Measurements from ENCODE around the gene TMEM191C.
A peak's percentile ranks its signal among the peaks of the same experiment; 100 is the strongest.

TMEM191C gene

DNA sequence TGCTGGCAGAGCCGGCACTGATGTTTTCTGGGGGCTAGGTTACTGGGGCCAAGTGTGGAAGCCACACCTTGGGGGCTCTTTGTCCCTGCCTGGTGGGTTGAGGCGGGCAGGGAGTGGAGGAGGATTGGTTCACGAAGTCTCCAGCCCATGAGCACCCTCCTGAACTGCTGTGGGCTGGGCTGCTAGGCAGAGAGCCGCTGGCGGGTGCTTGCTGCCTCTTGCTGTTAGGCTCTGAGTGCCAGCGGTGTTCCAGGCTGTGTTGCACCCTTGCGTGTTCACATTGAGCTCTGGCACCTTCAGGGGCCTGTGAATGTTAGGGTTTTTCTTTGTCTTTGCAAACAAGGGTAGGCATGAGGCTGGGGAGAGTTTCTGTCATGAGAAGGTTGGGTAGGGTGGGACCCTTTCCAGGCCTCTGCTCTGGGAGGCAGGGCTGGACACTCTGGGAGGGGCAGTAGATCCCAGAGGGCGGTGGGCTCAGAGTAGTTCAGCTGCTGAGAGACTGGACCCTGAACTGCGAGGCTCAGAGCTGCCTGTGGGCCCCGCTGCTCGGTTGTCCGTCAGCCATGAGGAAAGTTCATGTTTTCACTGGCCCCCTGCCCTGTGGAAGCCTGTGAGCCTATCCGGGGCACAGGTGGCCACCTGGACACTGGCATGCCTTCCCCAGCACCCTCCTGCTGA lies 24.0 kb upstream of the TMEM191C start:
- no peak for DNase-seq (ENCODE audit: insufficient read length, low spot score)
- no peak for TF ChIP-seq POLR2A (IDR thresholded peaks at IDR 0.05; ENCODE audit: low read depth, low read length)
- FAIRE-seq, result no peak

DNA sequence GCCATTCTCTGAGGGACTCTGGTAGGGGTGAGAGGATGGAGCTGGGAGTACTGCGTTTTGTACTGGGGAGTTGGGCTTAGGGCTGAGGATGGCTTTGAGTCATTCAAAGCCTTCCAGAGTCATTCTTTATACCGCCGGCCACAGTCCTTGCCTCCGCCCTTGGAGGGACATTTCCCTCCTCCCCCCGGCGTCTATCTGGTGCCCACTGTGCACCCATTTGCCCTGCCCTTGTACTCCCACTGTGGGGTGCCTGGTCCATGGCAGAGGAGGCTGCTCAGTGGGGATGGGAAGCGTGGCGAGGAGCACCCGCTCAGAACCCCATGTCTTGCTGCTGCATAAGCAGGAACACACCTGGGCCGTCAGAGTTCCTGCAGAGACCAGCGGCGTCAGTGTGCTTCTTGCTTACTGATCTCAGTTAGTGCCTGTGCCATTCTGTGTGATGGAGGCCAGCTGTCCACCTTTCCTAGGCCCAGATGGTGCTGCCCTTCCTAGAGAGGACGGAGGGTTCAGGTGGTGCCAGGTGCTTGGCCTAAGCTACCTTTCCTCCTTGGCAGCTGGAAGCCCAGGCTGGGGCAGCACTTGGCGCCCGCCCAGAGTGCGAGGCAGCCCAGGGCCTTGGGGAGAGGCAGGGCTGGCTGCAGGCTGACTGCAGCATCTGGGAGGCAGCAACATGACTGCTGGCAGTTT lies 23.3 kb upstream of the TMEM191C start:
- no peak for TF ChIP-seq POLR2A (IDR thresholded peaks at IDR 0.05; ENCODE audit: low read depth, low read length)
- FAIRE-seq, result no peak
- no peak for DNase-seq (ENCODE audit: insufficient read length, low spot score)

DNA sequence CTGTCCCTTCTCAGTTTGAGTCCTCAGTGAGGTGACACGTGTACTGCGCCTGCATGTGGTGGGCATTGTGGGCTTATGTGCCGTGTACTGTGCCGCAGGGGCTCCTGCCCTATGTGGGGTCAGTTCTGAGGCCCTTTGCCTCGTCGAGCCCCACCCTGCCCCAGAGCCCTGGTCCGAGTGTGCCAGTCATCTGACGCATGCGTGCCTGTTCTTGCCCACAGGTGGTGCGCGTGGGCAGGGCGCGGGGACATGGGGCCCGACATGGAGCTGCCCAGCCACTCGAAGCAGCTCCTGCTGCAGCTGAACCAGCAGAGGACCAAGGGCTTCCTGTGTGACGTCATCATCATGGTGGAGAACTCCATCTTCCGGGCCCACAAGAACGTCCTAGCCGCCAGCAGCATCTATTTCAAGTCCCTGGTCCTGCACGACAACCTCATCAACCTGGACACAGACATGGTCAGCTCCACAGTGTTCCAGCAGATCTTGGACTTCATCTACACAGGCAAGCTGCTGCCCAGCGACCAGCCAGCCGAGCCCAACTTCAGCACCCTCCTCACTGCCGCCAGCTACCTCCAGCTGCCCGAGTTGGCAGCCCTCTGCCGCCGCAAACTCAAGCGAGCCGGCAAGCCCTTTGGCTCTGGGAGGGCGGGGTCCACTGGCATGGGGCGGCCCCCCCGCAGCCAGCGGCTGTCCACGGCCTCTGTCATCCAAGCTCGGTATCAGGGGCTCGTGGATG lies 22.3 kb upstream of the TMEM191C start:
- TF ChIP-seq POLR2A (IDR thresholded peaks at IDR 0.05; ENCODE audit: low read depth, low read length), result no peak
- no peak for DNase-seq (ENCODE audit: insufficient read length, low spot score)
- no peak for FAIRE-seq

DNA sequence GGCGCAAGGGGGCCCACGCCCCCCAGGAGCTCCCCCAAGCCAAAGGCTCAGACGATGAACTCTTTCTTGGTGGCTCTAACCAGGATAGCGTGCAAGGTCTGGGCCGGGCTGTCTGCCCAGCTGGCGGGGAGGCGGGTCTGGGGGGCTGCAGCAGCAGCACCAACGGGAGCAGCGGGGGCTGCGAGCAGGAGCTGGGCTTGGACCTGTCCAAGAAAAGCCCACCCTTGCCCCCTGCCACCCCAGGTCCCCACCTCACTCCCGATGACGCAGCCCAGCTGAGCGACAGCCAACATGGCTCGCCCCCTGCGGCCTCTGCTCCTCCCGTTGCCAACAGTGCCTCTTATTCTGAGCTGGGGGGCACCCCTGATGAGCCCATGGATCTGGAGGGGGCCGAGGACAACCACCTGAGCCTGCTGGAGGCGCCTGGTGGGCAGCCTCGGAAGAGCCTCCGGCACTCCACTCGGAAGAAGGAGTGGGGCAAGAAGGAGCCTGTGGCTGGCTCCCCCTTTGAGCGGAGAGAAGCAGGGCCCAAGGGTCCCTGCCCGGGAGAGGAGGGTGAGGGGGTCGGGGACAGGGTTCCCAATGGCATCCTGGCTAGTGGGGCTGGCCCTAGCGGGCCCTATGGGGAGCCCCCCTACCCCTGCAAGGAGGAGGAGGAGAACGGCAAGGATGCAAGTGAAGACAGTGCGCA lies 21.6 kb upstream of the TMEM191C start:
- TF ChIP-seq POLR2A (IDR thresholded peaks at IDR 0.05; ENCODE audit: low read depth, low read length), result no peak
- FAIRE-seq (no peak), DNase-seq (ENCODE audit: insufficient read length, low spot score) (no peak)

DNA sequence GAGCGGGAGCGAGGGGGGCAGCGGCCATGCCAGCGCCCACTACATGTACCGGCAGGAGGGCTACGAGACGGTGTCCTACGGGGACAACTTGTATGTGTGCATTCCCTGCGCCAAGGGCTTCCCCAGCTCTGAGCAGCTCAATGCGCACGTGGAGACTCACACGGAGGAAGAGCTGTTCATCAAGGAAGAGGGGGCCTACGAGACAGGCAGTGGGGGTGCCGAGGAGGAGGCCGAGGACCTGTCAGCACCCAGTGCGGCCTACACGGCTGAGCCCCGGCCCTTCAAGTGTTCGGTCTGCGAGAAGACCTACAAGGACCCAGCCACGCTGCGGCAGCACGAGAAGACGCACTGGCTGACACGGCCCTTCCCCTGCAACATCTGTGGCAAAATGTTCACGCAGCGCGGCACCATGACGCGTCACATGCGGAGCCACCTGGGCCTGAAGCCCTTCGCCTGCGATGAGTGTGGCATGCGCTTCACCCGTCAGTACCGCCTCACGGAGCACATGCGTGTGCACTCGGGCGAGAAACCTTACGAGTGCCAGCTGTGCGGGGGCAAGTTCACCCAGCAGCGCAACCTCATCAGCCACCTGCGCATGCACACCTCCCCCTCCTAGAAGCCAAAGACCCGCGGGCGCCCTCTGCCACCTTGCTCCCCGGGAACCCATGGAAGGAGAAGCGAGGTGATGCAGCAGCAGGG lies 20.9 kb upstream of the TMEM191C start:
- no peak for FAIRE-seq
- no peak for TF ChIP-seq POLR2A (IDR thresholded peaks at IDR 0.05; ENCODE audit: low read depth, low read length)
- DNase-seq (ENCODE audit: insufficient read length, low spot score), result no peak

DNA sequence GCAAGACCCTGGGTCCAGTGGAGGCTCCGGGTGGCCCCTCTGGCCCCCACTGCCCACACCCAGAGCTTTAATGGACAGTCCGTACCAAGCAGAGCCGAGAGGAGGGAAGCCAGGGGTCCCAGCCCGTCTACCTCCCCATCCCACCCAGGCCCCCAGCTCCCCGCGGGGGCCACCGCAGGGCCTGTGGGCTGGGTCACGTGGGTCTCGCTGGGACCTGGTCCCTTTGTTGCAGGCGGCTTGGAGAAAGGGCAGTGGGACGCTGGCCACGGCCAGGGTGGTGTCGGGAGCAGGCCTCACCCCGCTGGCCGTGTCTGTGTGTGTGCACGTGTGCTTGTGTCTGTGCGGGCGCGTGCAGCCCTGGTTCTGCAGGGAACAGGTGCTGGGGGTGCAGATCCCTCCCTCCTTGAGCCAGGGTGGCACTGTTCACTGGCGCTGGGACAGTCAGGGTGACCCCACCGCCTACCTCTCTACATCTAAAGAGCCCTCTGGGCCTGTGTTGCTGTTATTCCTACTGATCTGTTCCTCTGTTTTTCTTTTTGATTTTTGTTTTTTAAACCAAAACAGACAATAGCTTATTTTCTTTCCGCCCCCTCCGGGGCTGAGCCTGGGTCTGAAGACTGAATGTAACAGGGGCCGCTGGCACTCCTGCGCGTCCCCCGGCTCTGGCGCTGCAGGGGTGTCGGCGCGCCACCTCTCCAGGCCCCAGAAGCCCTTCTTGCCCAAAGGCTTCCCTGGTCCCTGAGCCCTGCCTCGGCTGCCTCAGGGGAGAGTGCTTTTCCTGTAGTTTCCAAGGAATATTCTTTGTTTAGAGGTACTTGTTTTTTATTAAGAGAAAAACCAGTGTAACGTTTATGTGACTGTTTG lies 20.1 kb upstream of the TMEM191C start:
- DNase-seq (ENCODE audit: insufficient read length, low spot score), result no peak
- TF ChIP-seq POLR2A (IDR thresholded peaks at IDR 0.05; ENCODE audit: low read depth, low read length), result no peak
- FAIRE-seq, result no peak

DNA sequence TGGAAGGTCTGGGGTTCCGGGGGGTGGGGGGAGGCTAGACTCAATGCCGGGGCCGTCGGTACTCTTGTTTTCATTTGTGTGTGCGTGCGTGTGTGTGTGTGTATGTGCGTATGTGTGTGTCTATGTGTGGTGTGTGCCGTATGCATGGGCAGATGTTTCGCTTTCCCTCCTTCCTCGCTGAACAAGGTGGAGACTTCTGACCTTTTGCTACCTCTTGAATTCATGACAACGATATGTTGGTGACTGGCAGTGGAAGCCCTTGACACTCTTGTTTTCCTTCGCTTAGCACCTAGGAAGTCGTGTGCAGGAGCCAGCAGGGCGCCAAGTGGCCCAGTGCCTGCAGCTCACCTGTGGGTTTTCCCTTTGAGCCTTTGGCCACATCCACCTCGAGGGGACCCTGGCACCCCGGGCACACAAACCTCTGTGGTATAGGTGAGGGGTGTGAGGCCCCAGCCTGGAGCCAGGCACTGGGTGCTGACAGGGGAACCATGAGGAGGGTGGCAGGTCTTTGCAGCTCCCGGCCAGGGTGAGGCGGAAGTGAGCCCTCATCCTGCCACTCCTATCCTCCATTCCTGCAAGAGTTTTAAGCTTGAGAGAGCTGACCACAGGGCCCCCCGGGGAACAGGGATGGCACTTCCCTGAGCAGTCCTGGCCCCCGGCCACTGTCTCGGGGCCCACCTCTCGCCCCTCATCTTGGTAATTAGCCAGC lies 19.3 kb upstream of the TMEM191C start:
- FAIRE-seq (no peak), DNase-seq (ENCODE audit: insufficient read length, low spot score) (peak; percentile 19)
- no peak for TF ChIP-seq POLR2A (IDR thresholded peaks at IDR 0.05; ENCODE audit: low read depth, low read length)

DNA sequence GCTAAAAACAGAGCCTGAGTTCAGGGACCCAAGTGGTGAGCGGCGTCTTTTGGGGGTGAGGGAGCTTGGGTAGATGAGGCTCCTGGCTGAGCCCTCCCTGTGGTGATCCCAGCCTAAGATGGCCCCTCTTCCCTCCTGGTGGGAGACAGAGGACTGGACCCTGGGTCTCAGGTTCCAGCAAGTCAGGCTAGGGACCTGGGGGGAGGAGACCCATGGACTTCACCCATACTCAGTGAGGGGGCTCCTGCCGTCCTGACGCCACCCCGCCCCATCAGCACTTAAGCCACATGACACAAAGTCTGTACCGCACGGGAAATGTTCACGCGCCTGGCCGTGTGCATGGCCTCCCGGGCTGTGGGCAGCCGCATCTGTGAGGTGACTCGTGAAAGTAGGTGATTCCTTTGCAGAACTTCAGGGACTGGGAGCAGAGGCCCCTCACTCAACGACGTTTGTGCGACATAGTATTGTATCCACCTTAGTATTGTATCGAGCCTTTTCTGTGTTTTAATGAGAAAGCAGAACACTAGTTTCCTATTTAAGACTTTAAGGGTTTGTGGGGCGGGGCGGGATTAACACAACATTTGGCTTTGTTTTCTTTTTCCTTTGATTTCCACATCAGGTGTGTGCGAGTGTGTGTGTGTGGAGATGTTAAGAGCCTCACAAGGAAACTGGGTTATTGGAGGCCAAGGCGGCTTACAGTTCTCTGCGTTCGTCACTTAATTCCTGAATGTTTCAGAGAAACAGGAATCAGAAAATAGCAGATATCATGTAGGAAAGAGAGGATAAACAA lies 18.4 kb upstream of the TMEM191C start:
- FAIRE-seq, result no peak

DNA sequence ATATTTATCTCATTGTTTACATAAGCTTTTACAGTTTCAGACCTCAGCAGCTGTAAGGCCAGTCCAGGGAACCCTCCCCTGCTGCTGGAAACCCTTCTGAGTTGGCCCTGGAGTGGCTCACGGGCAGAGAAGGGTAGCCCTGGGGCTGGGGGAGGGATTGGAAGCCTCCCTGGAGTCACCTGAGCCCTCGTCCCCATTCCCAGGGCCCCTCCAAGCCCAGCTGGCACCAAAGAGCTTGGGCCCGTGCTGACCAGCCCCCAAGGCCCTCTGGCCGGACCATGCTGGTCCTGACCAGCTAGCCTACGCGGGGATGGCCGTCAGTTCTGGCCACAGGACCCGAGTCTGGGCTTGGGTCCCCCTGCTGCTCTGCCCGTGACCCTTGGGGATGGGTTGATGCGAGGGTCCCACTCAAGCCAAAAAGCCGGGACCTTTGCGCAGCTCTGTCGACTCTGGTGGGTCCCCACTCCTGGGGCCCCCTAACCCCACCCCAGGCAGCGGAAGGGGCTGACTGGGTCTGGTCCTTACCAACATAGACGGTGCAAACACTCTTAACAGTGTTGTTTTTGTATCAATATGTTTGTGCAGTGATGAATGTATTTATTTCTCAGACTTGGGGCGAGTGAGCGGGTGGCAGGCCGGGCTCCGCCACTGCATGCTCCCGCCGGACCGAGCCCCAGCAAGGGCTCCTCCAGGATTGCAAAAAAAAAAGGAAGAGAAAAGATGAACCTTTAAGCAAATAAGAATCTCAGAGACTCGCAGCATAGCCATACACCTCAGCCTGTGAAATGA lies 17.5 kb upstream of the TMEM191C start:
- no peak for DNase-seq (ENCODE audit: insufficient read length, low spot score)
- FAIRE-seq, result no peak
- TF ChIP-seq POLR2A (IDR thresholded peaks at IDR 0.05; ENCODE audit: low read depth, low read length), result no peak

More for the DNA sequence above, 18.4 kb upstream of the TMEM191C start:
- DNase-seq (ENCODE audit: insufficient read length, low spot score), result no peak
- TF ChIP-seq POLR2A (IDR thresholded peaks at IDR 0.05; ENCODE audit: low read depth, low read length), result no peak

DNA sequence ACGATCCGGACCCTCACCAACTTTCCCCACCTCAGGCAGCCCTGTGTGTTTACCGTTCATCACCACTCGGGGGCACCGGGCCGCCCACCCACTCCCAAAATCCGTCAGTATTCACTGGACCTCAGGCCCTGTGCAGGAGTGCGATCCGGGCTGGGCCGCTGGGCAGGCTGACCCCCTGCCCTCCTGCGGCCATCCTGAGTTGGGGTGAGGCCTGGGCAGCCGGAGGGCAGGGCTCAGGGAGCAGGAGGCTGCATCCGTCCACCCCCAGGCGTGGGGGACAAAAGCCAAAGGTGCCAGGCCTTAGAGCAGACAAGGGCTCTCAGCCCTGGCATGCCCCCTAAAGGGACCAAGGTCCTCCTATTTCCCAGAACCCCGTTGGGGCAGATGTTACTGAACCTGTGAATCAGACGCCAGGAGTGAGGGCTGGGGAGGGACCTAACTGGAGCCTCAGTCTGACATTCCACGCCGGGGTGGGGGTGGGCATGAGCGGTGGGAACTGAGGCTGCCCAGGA lies 16.8 kb upstream of the TMEM191C start:
- TF ChIP-seq POLR2A (IDR thresholded peaks at IDR 0.05; ENCODE audit: low read depth, low read length), result no peak
- FAIRE-seq, result no peak
- no peak for DNase-seq (ENCODE audit: insufficient read length, low spot score)

Measured in H54 (cell line).